CD4-positive, CD25-positive, alpha-beta regulatory T cell (primary cell): ENCODE results near the gene WDR64. TPM values are rescaled to one million over a fixed set of nuclear protein-coding genes. Genes with fewer than 3 reads are reported as not detected.
A peak's percentile ranks its signal among the peaks of the same experiment; 100 is the strongest.

Experiments used
- ATAC-seq, 2 donors: fragments of 150-1000 bp; cut with Tn5 transposase; one replicate each; pipeline ENCODE4 v1.10.0; 2021; ENCODE audit warnings: low read depth in 2 of 2, moderate number of reproducible peaks in 2 of 2, moderate library complexity in 1 of 2
- DNase-seq, 3 donors: peaks; one replicate each; pipeline versions ENCODE4 v3.0.0 to v3.0.0-alpha.2; 2012 to 2022; ENCODE audit warnings: mixed read lengths in 1 of 3
- H3K27ac ChIP-seq: one replicate; pipeline ENCODE4 v1.7.0; 2013; ENCODE audit warnings: mild to moderate bottlenecking, low read length; ENCODE audit not compliant: insufficient read depth, poor library complexity, severe bottlenecking
- H3K27me3 ChIP-seq: one replicate; pipeline ENCODE4 v1.7.0; 2013; ENCODE audit warnings: low read length; ENCODE audit not compliant: control insufficient read depth, insufficient read depth
- H3K36me3 ChIP-seq: one replicate; pipeline ENCODE4 v1.7.0; 2013; ENCODE audit warnings: mild to moderate bottlenecking, low read length, moderate library complexity; ENCODE audit not compliant: control insufficient read depth, insufficient read depth
- H3K4me1 ChIP-seq: 2 replicates; pipeline ENCODE4 v1.7.0; 2013; ENCODE audit warnings: mild to moderate bottlenecking, low read length; ENCODE audit not compliant: insufficient read depth, control insufficient read depth, poor library complexity, severe bottlenecking
- H3K4me3 ChIP-seq: one replicate; pipeline ENCODE4 v1.7.0; 2013; ENCODE audit warnings: low read depth, mild to moderate bottlenecking, low read length, moderate library complexity
- H3K9me3 ChIP-seq, 2 experiments: 1 replicate in 1 of 2; 2 replicates in 1 of 2; pipeline ENCODE4 v1.7.0; 2013; ENCODE audit warnings: low read length in 2 of 2, mild to moderate bottlenecking in 1 of 2, moderate library complexity in 1 of 2; ENCODE audit not compliant: control insufficient read depth in 2 of 2
- H3K27ac Mint-ChIP-seq, 3 donors: one replicate each; pipeline ENCODE4 v1.8.0; 2020 to 2022; ENCODE audit warnings: mild to moderate bottlenecking in 3 of 3, mixed read lengths in 3 of 3, moderate library complexity in 2 of 3
- H3K27me3 Mint-ChIP-seq: one replicate; pipeline ENCODE4 v1.8.0; 2022; ENCODE audit warnings: mild to moderate bottlenecking, mixed read lengths
- H3K36me3 Mint-ChIP-seq: one replicate; pipeline ENCODE4 v1.8.0; 2020; ENCODE audit warnings: mixed read lengths
- H3K4me1 Mint-ChIP-seq, 4 donors: one replicate each; pipeline ENCODE4 v1.8.0; 2020 to 2022; ENCODE audit warnings: mixed read lengths in 4 of 4, mild to moderate bottlenecking in 1 of 4
- H3K4me3 Mint-ChIP-seq, 4 donors: one replicate each; pipeline ENCODE4 v1.8.0; 2020 to 2022; ENCODE audit warnings: mild to moderate bottlenecking in 4 of 4, mixed read lengths in 4 of 4, moderate library complexity in 3 of 4
- H3K9me3 Mint-ChIP-seq, 7 donors: one replicate each; pipeline ENCODE4 v1.8.0; 2020 to 2022; ENCODE audit warnings: mixed read lengths in 7 of 7, mild to moderate bottlenecking in 3 of 7, moderate library complexity in 2 of 7
- polyA plus RNA-seq, 4 donors: library from polyadenylated mRNA; unstranded; fragments of 300-500 nt; fragmentation: Illumina TruSeq; gene quantifications; one replicate each; pipeline ENCODE4 v1.2.3, GENCODE V29; 2021
- total RNA-seq: library from RNA; stranded (reverse); gene quantifications from one replicate; pipeline ENCODE4 v1.2.3, GENCODE V29; 2022

Gene WDR64
- total and polyA plus RNA-seq, 5 donors from 2014 or later: 0.08 to 1.00 (median 0.35) TPM; not detected in 2

DNA sequence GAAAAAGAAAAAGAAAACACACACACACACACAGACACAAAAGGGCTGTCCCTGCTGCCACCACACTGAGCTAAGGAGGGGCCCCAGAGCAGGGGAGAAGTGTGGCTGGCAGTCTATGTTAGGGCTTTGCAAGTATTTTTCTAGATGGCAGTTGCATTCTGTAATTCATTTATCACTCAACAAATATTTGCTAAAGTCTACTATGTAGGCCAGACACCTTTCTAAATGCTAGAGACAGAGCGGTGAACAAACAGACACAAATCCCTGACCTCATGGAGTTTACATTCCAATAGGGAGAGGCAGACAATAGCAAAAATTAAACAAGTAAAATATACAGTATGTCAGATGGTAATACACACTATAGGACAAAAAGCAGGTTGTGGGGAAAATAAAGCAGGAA lies 20.2 kb downstream of the WDR64 start:
- H3K4me3 Mint-ChIP-seq: no peak overlapping the region
- H3K27ac Mint-ChIP-seq: peak overlapping the region in 2 of 3 donors; percentile 9 to 27

DNA sequence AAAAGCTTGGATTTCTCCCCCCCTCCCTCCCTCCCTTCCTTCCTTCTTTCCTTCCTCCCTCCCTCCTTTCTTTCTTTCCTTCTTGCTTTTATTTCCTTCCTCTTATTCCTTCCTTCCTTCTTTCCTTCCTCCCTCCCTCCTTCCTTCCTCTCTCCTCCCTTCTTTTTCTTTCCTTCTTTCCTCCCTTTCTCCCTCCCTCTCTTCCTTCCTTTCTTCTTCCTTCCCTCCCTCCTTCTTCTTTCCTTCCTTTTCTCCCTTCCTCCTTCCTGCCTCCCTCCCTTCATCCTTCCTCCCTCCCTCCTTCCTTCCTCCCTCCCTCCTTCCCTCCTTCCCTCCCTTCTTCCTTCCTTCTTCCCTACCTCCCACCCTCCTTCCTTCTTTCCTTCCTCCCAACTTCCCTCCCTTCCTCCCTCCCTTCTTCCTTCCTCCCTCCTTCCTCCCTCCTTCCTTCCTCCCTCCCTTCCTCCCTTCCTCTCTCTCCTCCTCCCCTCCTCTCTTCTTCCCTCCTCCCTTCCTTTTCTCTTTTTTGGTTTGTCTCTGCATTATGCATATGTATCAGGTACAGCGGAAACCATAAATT lies 22.8 kb downstream of the WDR64 start:
- H3K27ac Mint-ChIP-seq: peak overlapping the region in 1 of 3 donors; percentile 14
- H3K9me3 ChIP-seq: no peaks in the 10 kb centered on the region
- no peaks in the 10 kb centered on the region for H3K36me3 ChIP-seq
- peaks cover 13% of the 10 kb centered on the region for H3K4me1 ChIP-seq
- H3K27me3 ChIP-seq: peaks cover 4% of the 10 kb centered on the region
- peaks cover 6 to 21% (median 14%) of the 10 kb centered on the region in 4 donors for H3K4me1 Mint-ChIP-seq
- H3K27ac ChIP-seq: no peak overlapping the region
- H3K27me3 Mint-ChIP-seq: peaks cover 4% of the 10 kb centered on the region
- H3K9me3 Mint-ChIP-seq: peaks cover 0 to 4% (median 0%) of the 10 kb centered on the region in 7 donors
- ATAC-seq (no peak), DNase-seq (no peak)
- H3K4me3 Mint-ChIP-seq: no peak overlapping the region
- H3K4me3 ChIP-seq: no peak overlapping the region
- H3K36me3 Mint-ChIP-seq: no peaks in the 10 kb centered on the region

More for the DNA sequence above, 20.2 kb downstream of the WDR64 start:
- Histone ChIP-seq H3K27me3 (peaks cover 4% of the 10 kb centered on the region), H3K9me3 (no peaks in the 10 kb centered on the region), H3K4me3 (no peak overlapping the region), H3K36me3 (no peaks in the 10 kb centered on the region), H3K4me1 (peaks cover 6% of the 10 kb centered on the region), H3K27ac (no peak overlapping the region)
- DNase-seq: no peak
- Mint-ChIP-seq H3K4me1 (peaks cover 0 to 12% (median 6%) of the 10 kb centered on the region in 4 donors), H3K36me3 (no peaks in the 10 kb centered on the region), H3K9me3 (peaks cover 0 to 4% (median 0%) of the 10 kb centered on the region in 7 donors), H3K27me3 (peaks cover 1% of the 10 kb centered on the region)
- no peak for ATAC-seq

GRCh38 chr1:241675983-241676382 lies 23.9 kb downstream of the WDR64 start:
- no peak overlapping the region for H3K27ac ChIP-seq
- Mint-ChIP-seq H3K36me3 (peaks cover 5% of the 10 kb centered on the region), H3K27ac (peak overlapping the region; percentile 28 to 67 (median 32)), H3K9me3 (peaks cover 0 to 6% (median 2%) of the 10 kb centered on the region in 7 donors), H3K27me3 (peaks cover 4% of the 10 kb centered on the region), H3K4me3 (no peak overlapping the region), H3K4me1 (peaks cover 11 to 25% (median 15%) of the 10 kb centered on the region in 4 donors)
- H3K4me1 ChIP-seq: peaks cover 13% of the 10 kb centered on the region
- peaks cover 2% of the 10 kb centered on the region for H3K27me3 ChIP-seq
- H3K4me3 ChIP-seq: no peak overlapping the region
- H3K9me3 ChIP-seq: no peaks in the 10 kb centered on the region
- ATAC-seq (no peak), DNase-seq (no peak)
- no peaks in the 10 kb centered on the region for H3K36me3 ChIP-seq

DNA sequence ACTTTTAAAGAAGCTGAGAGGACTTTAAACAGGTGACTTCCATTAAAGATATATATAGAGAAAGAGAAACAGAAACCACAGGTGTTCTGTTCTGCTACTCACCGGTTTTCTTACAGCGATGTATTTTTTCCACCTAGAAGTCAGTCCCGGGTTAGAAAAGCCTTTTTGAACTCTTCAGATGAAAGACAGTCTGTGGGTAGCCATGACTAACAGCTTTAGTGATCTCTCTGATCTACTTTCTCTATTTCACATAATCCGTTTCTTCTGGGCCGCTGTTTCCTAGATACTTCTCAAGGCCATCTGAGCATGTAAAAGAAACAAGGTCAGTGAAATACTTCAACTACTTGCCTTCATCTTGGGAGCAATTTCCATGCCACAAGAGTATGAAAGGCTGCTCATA lies 25.1 kb downstream of the WDR64 start:
- H3K9me3 ChIP-seq: no peaks in the 10 kb centered on the region
- Mint-ChIP-seq H3K27ac (peak overlapping the region; percentile 67 to 92 (median 88)), H3K4me1 (peaks cover 11 to 25% (median 15%) of the 10 kb centered on the region in 4 donors), H3K9me3 (peaks cover 0 to 6% (median 4%) of the 10 kb centered on the region in 7 donors), H3K36me3 (peaks cover 5% of the 10 kb centered on the region), H3K27me3 (peaks cover 10% of the 10 kb centered on the region), H3K4me3 (peak overlapping the region; percentile 44 to 90 (median 78))
- peaks cover 13% of the 10 kb centered on the region for H3K4me1 ChIP-seq
- H3K4me3 ChIP-seq: peak overlapping the region; percentile 76
- H3K27me3 ChIP-seq: peaks cover 2% of the 10 kb centered on the region
- DNase-seq (peak in 2 of 3 donors; percentile 61 to 85), ATAC-seq (peak; percentile 97)
- peak overlapping the region; percentile 67 for H3K27ac ChIP-seq
- no peaks in the 10 kb centered on the region for H3K36me3 ChIP-seq

DNA sequence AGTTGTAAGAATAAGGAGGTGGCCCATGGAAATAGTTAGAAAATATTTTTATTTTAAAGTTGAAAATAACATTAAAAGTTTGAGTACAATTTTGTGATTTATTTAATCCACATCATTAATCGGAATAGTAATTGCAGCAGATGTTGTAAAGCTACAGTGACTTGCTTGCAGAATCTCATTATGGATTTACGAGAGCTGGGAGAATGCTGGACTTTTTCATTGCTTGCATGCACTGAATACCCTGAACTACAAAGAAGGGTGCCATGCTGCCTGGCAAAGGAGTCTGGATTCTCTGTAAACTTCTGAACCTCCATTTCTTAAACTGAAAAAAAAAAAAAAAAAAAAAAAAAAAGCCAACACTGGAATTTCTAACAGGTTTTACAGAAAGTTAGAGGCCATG lies 26.5 kb downstream of the WDR64 start:
- Mint-ChIP-seq H3K27ac (no peak overlapping the region), H3K36me3 (peaks cover 5% of the 10 kb centered on the region), H3K27me3 (peaks cover 13% of the 10 kb centered on the region), H3K4me3 (no peak overlapping the region), H3K4me1 (peaks cover 11 to 25% (median 15%) of the 10 kb centered on the region in 4 donors), H3K9me3 (peaks cover 0 to 4% (median 2%) of the 10 kb centered on the region in 7 donors)
- Histone ChIP-seq H3K36me3 (no peaks in the 10 kb centered on the region), H3K4me3 (no peak overlapping the region), H3K9me3 (no peaks in the 10 kb centered on the region), H3K27ac (no peak overlapping the region), H3K4me1 (peaks cover 13% of the 10 kb centered on the region), H3K27me3 (no peaks in the 10 kb centered on the region)
- DNase-seq: no peak
- no peak for ATAC-seq

GRCh38 chr1:241679404-241679803 lies 27.3 kb downstream of the WDR64 start:
- H3K27me3 Mint-ChIP-seq: peaks cover 13% of the 10 kb centered on the region
- no peak overlapping the region for H3K27ac ChIP-seq
- H3K4me3 Mint-ChIP-seq: no peak overlapping the region
- H3K4me1 ChIP-seq: peaks cover 13% of the 10 kb centered on the region
- peaks cover 11 to 25% (median 15%) of the 10 kb centered on the region in 4 donors for H3K4me1 Mint-ChIP-seq
- H3K36me3 Mint-ChIP-seq: peaks cover 5% of the 10 kb centered on the region
- no peak for ATAC-seq
- H3K9me3 Mint-ChIP-seq: peaks cover 0 to 4% (median 2%) of the 10 kb centered on the region in 7 donors
- no peaks in the 10 kb centered on the region for H3K9me3 ChIP-seq
- H3K36me3 ChIP-seq: no peaks in the 10 kb centered on the region
- H3K27me3 ChIP-seq: no peaks in the 10 kb centered on the region
- no peak overlapping the region for H3K4me3 ChIP-seq
- no peak overlapping the region for H3K27ac Mint-ChIP-seq
- no peak for DNase-seq

DNA sequence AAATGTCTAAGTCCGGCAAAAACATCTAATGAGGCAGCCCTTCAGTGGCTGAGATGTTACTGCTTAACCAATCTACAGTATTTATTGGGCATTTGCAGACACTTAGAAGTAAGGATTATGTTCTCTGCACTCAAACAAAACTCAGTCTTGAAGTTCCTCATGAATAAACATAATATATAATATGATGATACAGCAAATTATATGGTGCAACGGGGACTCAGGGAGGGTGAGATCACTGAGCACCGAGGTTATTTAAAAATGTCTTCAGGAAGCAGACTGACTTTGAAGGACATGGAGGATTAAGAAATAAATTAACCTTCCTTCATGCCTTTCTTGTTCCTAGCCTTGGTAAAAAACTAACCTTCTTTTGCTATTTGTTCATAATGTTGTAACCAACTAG lies 27.9 kb downstream of the WDR64 start:
- peaks cover 13% of the 10 kb centered on the region for H3K27me3 Mint-ChIP-seq

More for the DNA sequence above, 27.9 kb downstream of the WDR64 start:
- no peak overlapping the region for H3K4me3 Mint-ChIP-seq
- DNase-seq (no peak), ATAC-seq (no peak)
- Histone ChIP-seq H3K9me3 (no peaks in the 10 kb centered on the region), H3K27ac (no peak overlapping the region), H3K27me3 (no peaks in the 10 kb centered on the region), H3K4me3 (no peak overlapping the region), H3K36me3 (no peaks in the 10 kb centered on the region), H3K4me1 (peaks cover 13% of the 10 kb centered on the region)
- peaks cover 11 to 25% (median 15%) of the 10 kb centered on the region in 4 donors for H3K4me1 Mint-ChIP-seq
- H3K9me3 Mint-ChIP-seq: peaks cover 0 to 4% (median 2%) of the 10 kb centered on the region in 7 donors
- H3K27ac Mint-ChIP-seq: no peak overlapping the region
- peaks cover 5% of the 10 kb centered on the region for H3K36me3 Mint-ChIP-seq
